Central memory CD8-positive, alpha-beta T cell (primary cell): Measurements from ENCODE around the gene KIAA1958.
"Not testable (repeated sequence)": the region's sequence is repeated elsewhere in the genome, so short reads cannot be mapped to it uniquely, and the experiment has no call there.

Source experiments
- ATAC-seq: fragments of 150-1000 bp; cut with Tn5 transposase; replicated peaks from 2 replicates; pipeline ENCODE4 v1.10.0; 2022; ENCODE audit warnings: mild to moderate bottlenecking, moderate FRiP score, moderate number of reproducible peaks; ENCODE audit not compliant: poor library complexity, severe bottlenecking; ENCODE audit errors: extremely low read depth
- DNase-seq, 2 donors: peaks; one replicate each; pipeline ENCODE4 v3.0.0; 2021; ENCODE audit warnings: low spot score in 2 of 2
- H3K27ac Mint-ChIP-seq: one replicate; pipeline ENCODE4 v1.8.0; 2022; ENCODE audit warnings: low read depth, mild to moderate bottlenecking, moderate library complexity, mixed read lengths
- H3K27me3 Mint-ChIP-seq: one replicate; pipeline ENCODE4 v1.8.0; 2022; ENCODE audit warnings: mixed read lengths
- H3K36me3 Mint-ChIP-seq: one replicate; pipeline ENCODE4 v1.8.0; 2022; ENCODE audit warnings: mild to moderate bottlenecking, moderate library complexity, mixed read lengths; ENCODE audit not compliant: insufficient read depth
- H3K4me1 Mint-ChIP-seq: one replicate; pipeline ENCODE4 v1.8.0; 2022; ENCODE audit warnings: mixed read lengths
- H3K4me3 Mint-ChIP-seq: one replicate; pipeline ENCODE4 v1.8.0; 2022; ENCODE audit warnings: mild to moderate bottlenecking, moderate library complexity, mixed read lengths
- H3K9me3 Mint-ChIP-seq: one replicate; pipeline ENCODE4 v1.8.0; 2022; ENCODE audit warnings: mixed read lengths

KIAA1958 gene

DNA sequence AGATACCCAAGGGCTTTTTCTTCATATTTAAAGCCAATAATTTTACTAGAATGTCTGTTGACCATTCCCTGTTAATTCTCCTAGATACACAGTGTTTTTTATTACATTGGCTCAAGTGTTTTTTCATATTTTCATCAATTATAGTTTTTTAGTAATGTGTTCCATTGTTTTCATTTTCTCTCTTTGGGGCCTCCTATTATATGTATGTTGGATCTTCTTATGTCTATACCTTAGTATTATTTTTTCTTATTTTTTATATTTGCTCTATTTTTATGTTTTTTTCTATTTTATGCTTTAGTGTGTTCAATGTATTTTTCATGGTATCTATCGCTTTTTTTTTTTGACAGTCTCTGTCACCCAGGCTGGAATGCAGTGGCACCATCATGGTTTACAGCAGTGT is 7.5 kb downstream of the KIAA1958 start:
- Mint-ChIP-seq H3K27ac (no peak overlapping the region), H3K36me3 (peaks cover 2% of the 10 kb centered on the region)
- no peak for DNase-seq

DNA sequence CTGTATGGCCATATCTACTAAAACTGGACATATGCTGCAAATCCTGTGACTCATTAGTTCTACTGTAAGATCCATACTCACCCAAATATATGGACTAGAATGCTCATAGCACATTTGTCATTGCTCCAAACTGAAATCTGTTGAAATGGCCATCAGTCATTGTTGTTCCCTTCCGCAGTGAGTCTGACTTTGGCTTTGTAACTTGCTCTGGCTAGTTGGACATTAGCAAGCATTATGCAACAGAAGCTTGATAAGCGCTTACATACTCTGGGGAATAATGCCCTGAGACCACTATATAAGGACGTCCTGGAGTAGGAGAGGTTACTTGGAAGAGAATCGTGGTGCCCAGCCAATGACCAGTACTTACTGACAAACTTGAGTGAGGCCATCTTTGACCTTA is 9.0 kb downstream of the KIAA1958 start:
- DNase-seq: no peak
- no peaks in the 10 kb centered on the region for H3K27me3 Mint-ChIP-seq
- no peaks in the 10 kb centered on the region for H3K4me1 Mint-ChIP-seq
- no peak overlapping the region for H3K4me3 Mint-ChIP-seq
- peaks cover 2% of the 10 kb centered on the region for H3K36me3 Mint-ChIP-seq
- no peak overlapping the region for H3K27ac Mint-ChIP-seq
- no peak for ATAC-seq
- H3K9me3 Mint-ChIP-seq: peaks cover 19% of the 10 kb centered on the region

More for the DNA sequence above, 7.5 kb downstream of the KIAA1958 start:
- no peak for ATAC-seq
- no peaks in the 10 kb centered on the region for H3K4me1 Mint-ChIP-seq
- H3K9me3 Mint-ChIP-seq: peaks cover 19% of the 10 kb centered on the region
- no peak overlapping the region for H3K4me3 Mint-ChIP-seq
- H3K27me3 Mint-ChIP-seq: no peaks in the 10 kb centered on the region

DNA sequence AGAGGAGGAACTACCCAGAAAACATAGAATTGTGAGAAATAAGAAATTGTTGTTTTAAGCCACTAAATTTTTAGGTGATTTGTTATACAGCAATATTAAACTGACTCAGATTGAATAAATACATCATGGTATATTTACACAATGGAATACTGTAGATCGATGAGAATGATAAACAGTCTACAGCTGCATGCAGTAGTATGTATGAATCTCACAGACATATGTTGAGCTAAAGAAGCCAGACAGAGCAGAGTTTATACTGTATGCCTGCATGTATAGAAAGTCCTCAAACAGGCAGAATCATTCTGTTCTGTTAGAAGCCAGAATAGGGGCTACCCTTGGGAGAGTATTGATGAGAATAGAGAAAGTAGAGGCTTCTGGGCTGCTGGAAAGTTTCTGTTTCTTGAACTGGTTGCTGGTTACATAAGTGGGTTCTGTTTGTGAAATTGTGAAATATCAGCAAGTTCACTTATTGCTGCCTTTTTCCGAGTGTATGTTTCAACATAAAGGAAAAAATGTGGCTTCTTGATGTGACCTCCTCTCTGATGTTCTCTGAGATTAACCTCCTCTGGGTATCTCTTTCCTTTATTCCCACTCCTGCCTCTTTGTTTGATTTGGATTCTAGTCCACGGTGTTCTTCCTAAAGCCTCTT is 9.6 kb downstream of the KIAA1958 start:
- Mint-ChIP-seq H3K27ac (no peak overlapping the region), H3K9me3 (peaks cover 19% of the 10 kb centered on the region), H3K4me1 (no peaks in the 10 kb centered on the region), H3K36me3 (peaks cover 2% of the 10 kb centered on the region), H3K4me3 (no peak overlapping the region), H3K27me3 (no peaks in the 10 kb centered on the region)
- DNase-seq: no peak
- no peak for ATAC-seq

DNA sequence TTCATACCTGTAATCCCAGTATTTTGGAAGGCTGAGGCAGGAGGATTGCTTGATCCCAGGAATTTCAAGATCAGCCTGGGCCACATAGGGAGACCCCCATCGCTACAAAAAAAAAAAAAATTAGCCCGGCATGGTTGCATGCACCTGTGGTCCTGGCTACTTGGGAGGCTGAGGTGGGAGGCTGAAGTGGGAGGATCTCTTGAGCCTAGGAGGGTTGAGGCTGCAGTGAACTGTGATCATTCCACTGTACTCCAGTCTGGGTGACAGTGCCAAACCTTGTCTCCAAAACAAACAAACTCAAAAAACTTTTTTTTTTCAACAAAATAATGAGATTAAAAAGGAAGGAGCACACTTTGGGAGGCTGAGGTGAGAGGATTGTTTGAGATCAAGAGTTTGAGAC is 14.2 kb downstream of the KIAA1958 start:
- DNase-seq (no peak), ATAC-seq (no peak)
- H3K9me3 Mint-ChIP-seq: no peaks in the 10 kb centered on the region
- no peaks in the 10 kb centered on the region for H3K27me3 Mint-ChIP-seq
- no peak overlapping the region for H3K4me3 Mint-ChIP-seq
- no peak overlapping the region for H3K27ac Mint-ChIP-seq
- no peaks in the 10 kb centered on the region for H3K4me1 Mint-ChIP-seq
- no peaks in the 10 kb centered on the region for H3K36me3 Mint-ChIP-seq

DNA sequence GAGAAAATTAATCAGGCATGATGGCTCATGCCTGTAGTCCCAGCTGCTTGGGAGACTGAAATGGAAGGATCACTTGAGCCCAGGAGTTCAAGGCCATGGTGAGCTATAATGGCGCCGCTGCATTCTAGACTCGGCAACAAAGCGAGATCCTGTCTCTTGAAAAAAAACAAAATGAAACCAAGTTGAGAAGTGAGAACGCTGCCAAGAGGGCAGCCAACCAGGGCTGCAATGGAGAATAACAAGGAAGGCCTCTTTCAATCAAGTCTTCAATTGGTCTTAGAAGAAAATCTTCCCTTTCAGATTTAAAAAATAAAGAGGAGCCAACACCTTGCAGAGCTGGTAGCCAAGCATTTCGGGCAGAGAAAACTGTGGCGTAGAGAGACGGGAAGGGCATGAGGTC is 14.7 kb downstream of the KIAA1958 start:
- ATAC-seq (no peak), DNase-seq (no peak)
- Mint-ChIP-seq H3K27ac (no peak overlapping the region), H3K27me3 (no peaks in the 10 kb centered on the region), H3K36me3 (no peaks in the 10 kb centered on the region), H3K4me1 (no peaks in the 10 kb centered on the region), H3K9me3 (no peaks in the 10 kb centered on the region), H3K4me3 (no peak overlapping the region)

DNA sequence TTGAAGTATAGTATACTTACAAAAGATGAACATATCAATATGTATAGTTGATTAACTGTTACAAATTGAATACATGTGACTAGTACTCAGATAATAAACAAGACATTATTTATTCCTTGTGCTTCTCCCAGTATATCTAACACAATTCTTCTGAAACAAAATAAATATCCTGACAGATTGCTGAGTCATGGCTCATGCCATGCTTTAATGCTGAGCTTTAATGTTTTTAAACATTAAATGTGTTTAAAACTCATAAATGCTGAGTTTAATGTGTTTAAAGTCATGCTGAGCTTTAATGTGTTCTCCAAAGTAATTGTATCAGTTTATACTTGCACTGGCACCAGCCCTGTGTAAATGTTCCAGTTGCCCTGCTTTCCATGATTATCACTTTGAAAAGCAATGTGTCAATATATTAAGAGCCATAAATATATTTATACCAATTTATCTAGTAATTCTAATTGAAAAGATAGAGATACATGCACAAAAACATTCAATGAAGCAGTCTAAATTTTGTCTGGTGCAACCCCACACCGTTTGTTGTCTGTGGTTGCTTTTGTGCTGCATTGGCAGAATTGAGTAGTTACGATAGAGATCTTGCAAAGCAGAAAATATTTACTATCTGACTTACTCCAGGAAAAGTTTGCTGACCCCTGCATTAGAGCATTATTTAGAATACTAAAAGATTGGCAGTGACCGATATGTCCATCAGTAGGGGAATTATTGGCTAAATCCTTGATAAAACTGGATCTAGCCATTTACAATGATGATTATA is 15.7 kb downstream of the KIAA1958 start:
- Mint-ChIP-seq H3K27me3 (no peaks in the 10 kb centered on the region), H3K4me1 (no peaks in the 10 kb centered on the region), H3K4me3 (no peak overlapping the region), H3K27ac (no peak overlapping the region), H3K36me3 (no peaks in the 10 kb centered on the region), H3K9me3 (no peaks in the 10 kb centered on the region)
- DNase-seq (no peak), ATAC-seq (no peak)

DNA sequence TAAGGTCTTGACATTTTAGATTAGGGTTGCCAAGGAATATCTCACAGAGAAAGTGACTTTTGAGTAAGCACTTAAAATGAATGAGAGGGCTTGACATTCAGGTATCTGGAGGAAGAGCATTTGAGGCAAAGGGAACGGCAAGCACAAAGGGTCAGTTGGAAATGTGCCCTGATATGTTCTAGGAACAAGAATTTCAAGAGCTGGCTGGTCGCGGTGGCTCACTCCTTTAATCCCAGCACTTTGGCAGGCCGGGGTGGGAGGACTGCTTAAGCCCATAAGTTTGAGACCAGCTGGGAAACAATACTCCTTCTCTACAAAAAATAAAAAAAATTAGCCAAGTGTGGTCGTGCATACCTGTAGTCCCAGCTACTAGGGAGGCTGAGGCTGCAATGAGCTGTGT is 16.5 kb downstream of the KIAA1958 start:
- DNase-seq: no peak
- no peak overlapping the region for H3K27ac Mint-ChIP-seq
- H3K4me1 Mint-ChIP-seq: no peaks in the 10 kb centered on the region
- H3K9me3 Mint-ChIP-seq: no peaks in the 10 kb centered on the region
- no peak for ATAC-seq
- H3K4me3 Mint-ChIP-seq: no peak overlapping the region
- H3K36me3 Mint-ChIP-seq: no peaks in the 10 kb centered on the region
- H3K27me3 Mint-ChIP-seq: no peaks in the 10 kb centered on the region

DNA sequence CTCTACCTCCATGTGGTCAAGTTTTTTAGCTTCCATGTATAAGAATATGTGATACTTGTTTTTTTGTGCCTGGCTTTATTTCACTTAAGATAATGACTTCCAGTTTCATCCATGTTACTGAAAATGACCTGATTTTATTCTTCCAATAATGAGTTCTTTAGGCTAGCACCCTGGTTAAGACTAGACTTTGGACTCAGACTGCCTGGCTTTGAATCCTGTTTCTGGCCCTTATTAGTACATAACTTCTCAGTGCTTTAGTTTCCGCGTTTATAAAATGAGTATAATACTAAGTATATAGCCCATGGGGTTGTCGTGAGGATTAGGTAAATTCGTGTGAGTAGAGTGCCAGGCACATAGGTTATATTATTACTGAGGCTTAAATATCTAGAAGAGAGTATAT is 18.5 kb downstream of the KIAA1958 start:
- DNase-seq (no peak), ATAC-seq (no peak)
- Mint-ChIP-seq H3K4me1 (no peaks in the 10 kb centered on the region), H3K9me3 (no peaks in the 10 kb centered on the region), H3K4me3 (no peak overlapping the region), H3K27ac (no peak overlapping the region), H3K36me3 (no peaks in the 10 kb centered on the region), H3K27me3 (no peaks in the 10 kb centered on the region)

DNA sequence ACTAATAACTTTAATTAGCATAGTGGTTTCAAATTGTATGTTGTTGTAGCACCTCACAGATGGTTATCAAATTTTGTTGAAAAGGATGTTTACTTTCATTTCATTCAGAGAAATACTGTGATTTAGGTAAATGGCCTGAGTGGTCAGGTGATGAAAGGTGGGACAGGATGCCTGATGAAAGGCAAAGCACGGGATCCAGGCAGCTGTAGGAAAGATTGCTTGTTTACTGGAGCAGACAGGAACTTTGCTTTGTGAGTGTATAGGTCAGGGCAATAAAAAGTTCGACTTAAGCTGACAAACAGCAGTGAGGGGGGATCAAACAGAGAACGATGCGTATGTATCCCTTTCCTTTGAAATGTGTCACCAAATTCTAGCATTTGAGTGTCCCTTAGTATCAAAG is 19.0 kb downstream of the KIAA1958 start:
- H3K27ac Mint-ChIP-seq: no peak overlapping the region
- no peaks in the 10 kb centered on the region for H3K9me3 Mint-ChIP-seq
- H3K27me3 Mint-ChIP-seq: no peaks in the 10 kb centered on the region

DNA sequence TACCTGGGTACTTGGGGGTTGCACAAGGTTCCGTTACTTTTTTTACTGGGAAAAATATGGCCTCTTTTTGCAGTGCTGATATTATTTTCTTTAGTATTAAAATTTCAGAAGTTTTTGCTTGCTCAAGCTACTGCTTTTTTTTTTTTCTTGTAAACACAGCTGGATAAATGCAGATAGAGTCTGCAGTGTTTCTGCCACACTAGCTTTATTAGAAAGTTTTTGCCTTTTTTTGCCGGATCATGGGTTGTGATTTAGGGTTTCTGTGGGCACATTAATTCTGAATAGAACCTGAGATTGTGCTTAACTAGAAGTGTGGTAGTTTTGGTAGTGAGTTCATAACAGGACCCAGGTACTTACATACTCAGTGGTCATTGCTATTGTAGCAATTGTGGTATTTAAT is 19.9 kb downstream of the KIAA1958 start:
- Mint-ChIP-seq H3K36me3 (no peaks in the 10 kb centered on the region), H3K27ac (no peak overlapping the region), H3K9me3 (no peaks in the 10 kb centered on the region), H3K4me1 (no peaks in the 10 kb centered on the region), H3K27me3 (no peaks in the 10 kb centered on the region), H3K4me3 (no peak overlapping the region)
- DNase-seq (no peak), ATAC-seq (no peak)

More for the DNA sequence above, 19.0 kb downstream of the KIAA1958 start:
- H3K4me3 Mint-ChIP-seq: no peak overlapping the region
- no peaks in the 10 kb centered on the region for H3K36me3 Mint-ChIP-seq
- no peak for DNase-seq
- ATAC-seq: no peak
- no peaks in the 10 kb centered on the region for H3K4me1 Mint-ChIP-seq

DNA sequence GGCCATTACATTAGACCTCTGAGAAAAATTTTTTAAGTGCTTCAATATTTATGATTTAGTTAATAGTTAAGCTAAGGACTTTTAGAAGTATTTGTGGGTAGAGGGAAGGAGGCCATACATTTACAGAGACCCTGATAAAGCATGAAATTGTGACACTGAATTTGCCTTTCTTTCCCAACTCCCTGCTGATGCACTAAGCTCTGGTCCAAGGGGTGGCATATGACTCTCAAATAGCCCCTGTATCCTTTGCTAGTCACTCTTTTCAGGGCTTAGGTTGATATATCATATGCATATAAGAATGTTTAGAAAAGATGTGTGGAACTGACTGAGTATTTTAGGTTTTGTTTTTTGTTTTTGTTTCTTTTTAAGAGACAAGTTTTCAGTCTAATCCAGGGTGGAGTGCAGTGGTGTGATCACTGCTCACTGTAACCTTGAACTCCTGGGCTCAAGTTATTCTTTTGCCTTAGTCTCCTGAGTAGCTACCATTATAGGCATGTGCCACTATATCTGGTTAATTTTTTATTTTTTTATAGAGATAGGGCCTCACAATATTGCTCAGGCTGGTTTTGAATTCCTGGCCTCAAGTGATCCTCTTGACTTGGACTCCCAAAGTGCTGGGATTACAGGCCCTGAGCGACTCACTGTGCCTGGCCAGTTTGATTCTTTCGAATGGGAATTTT is 20.5 kb downstream of the KIAA1958 start:
- ATAC-seq (no peak), DNase-seq (no peak)
- no peaks in the 10 kb centered on the region for H3K36me3 Mint-ChIP-seq
- no peak overlapping the region for H3K27ac Mint-ChIP-seq
- H3K4me1 Mint-ChIP-seq: no peaks in the 10 kb centered on the region
- H3K9me3 Mint-ChIP-seq: no peaks in the 10 kb centered on the region
- H3K4me3 Mint-ChIP-seq: no peak overlapping the region
- no peaks in the 10 kb centered on the region for H3K27me3 Mint-ChIP-seq

DNA sequence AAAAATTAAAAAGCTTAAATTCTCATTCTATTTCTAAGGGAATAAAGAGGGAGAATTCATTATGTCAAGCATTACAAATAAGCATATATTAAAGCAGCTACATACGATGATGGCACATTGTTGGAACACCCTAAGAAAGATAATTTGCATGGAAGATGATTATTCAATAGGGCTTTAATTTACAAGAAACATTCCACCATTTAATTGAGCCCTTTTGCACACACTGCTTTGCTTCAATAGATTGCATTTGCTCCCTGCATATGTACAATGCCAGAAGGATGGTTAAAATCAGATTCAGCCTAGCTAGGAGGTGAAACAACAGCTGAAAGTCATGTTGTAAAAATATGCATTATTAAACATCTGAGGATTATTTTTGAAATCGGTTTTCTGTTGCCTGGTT is 21.8 kb downstream of the KIAA1958 start:
- Mint-ChIP-seq H3K27ac (no peak overlapping the region), H3K27me3 (no peaks in the 10 kb centered on the region), H3K36me3 (peaks cover 3% of the 10 kb centered on the region), H3K9me3 (no peaks in the 10 kb centered on the region), H3K4me1 (no peaks in the 10 kb centered on the region), H3K4me3 (no peak overlapping the region)
- ATAC-seq: no peak
- no peak for DNase-seq

DNA sequence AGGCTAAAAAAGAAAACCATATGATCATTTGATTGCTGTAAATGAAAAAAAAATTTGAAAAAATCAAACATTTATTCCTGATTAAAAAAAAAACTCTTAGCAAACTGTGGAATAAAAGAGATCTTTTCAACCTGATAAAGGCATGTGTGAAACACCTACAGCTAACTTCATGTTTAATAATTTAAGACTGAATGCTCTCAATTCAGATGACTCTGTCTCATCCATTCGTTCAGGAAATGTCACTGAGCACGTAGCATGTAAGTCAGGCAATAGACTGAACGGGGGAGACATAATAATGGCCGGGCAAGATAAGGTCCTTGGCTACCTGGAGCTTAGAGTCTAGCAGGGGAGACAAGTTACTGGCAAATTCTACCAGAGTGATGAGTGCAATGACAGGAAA is 25.8 kb downstream of the KIAA1958 start:
- not testable (repeated sequence) for H3K4me1 Mint-ChIP-seq, H3K9me3 Mint-ChIP-seq, H3K36me3 Mint-ChIP-seq, H3K27ac Mint-ChIP-seq, ATAC-seq, DNase-seq, H3K27me3 Mint-ChIP-seq, H3K4me3 Mint-ChIP-seq
